GM18505 (cell line): Measurements from ENCODE around the gene SMIM33.
"Not testable (repeated sequence)": the region's sequence is repeated elsewhere in the genome, so short reads cannot be mapped to it uniquely, and the experiment has no call there.

Experiments
- ATAC-seq: cut with Tn5 transposase; IDR thresholded peaks from one replicate; pipeline ENCODE4 v1.9.1; 2021; ENCODE audit not compliant: unreplicated experiment
- POLR2A ChIP-seq: IDR thresholded peaks from 4 replicates; pipeline ENCODE4 v1.6.1; 2011; ENCODE audit warnings: borderline replicate concordance; ENCODE audit not compliant: insufficient read depth, insufficient read length; ENCODE audit errors: extremely low read depth

SMIM33 gene

DNA sequence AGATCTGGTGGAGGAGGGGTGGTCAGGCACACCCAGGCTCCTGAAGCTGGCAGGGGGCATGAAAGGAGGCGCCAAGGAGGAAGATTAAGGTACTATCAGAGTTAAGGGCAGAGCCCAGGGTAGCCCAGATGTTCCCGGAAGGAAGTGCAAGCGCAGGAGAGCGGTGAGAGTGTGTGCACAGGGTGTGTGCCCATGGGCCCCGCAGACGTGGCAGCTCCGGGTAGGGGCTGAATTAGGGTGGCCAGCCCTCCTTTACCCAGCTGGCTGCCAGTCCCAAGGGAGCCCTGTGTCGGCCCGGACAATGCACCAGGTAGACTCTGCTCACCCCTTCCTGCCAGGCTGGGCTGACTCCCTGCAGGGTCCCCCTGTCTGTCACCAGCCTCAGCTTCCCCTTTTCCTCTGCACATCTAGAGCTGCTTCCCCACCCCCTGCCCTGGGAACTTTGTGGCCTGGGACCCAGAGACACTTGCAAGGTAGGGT lies at the start of gene SMIM33:
Gene SMIM33, plus strand, starts transcription at position 184 of the 480 bp plus-strand sequence. Its CDS starts 118 bp downstream, at position 302.
- no peak for ATAC-seq
- no peak for TF ChIP-seq POLR2A

DNA sequence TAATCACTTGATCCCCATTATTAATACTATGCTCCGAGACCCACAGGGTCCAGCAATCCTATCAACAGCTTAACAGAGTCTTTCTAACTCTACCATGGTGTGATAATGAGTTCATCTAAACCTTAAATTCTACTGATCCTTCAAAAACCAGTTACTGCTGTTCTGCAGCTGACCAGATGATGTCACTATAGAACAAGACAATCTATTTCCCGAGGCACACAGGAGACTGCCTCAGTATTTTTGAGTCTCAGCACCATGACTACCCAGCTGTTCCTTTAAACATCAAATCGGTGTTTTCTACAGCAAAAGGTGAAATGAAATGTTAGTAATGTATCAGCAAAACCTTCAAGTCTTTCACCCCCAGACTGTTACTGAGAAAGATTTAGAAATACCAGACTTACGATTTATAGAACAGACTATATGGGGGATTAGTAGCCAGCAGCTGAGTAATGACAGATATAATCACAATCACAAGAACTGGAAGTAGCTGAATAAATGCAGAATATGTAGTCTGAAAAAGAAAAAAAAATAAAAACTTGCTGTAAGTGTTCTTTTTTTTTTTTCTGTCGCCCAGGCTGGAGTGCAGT lies 48.4 kb upstream of the SMIM33 start:
- ATAC-seq = peak; percentile 57

DNA sequence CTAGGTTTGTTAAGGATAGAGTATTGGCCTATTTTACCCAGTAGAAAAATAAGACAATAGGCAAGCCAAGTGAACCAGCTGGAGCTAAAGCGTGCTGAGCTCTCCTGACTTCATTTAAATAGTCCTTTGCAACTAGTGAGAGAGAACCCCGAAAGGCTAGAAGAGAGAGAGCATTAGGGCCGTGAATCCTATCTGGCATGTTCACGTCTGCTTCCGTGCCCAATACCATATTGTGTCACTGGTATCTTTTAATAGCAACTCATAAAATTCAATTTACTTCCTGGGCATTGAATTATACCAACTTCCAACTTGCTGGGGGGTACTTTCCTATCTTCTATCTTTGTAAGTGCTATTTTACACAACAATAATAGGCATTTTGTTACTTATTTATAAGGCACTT lies 45.3 kb upstream of the SMIM33 start:
- no peak for TF ChIP-seq POLR2A
- ATAC-seq = no peak

More for the DNA sequence above, 48.4 kb upstream of the SMIM33 start:
- no peak for TF ChIP-seq POLR2A

DNA sequence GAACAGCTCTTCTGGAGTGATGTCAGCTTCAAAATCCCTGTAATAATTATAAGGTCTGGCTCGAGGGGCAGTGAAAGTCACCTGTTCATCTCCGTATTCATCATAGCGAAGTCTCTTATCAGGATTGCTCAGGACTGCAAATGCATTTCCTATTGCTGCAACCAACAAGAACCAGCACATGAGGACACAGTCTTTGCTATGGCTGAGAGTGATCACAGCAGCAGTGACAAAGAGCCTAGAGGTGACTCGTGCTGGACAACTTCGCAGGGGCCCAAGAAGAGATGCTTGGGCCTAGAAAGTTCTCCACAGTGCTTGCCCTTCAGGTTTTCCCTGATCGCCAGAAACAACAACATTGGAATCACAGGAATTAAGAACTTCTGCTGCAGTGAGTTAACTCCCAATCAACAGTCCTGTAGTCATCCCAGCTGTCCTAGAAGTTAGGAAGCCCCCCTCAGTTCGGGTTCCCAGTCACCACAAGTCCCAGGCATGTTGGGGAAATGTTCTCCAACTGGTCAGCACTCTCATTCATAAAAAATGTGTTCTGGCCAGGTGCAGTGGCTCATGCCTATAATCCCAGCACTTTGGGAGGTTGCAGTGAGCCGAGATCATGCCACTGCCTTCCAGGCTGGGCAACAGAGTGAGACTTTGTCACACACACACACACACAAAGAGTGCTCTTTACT lies 44.5 kb upstream of the SMIM33 start:
- no peak for TF ChIP-seq POLR2A
- no peak for ATAC-seq

DNA sequence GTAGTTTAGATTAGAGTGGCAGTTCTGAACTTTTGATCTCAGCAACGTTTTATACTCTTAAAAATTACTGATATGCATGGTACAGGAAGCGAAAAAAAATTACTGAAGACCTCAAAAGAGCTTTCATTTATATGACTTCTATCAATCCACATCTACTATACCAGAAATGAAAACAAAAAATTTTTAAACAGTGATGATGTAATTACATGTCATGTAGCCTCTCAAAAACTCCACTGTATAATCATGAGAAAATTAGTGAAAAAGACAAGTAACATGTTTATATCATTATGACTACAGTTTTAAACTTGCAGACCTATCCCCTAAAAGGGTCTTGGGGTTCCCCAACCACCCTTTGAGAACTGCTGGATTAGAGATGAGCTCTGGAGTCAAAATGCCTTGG lies 40.8 kb upstream of the SMIM33 start:
- no peak for TF ChIP-seq POLR2A
- no peak for ATAC-seq

DNA sequence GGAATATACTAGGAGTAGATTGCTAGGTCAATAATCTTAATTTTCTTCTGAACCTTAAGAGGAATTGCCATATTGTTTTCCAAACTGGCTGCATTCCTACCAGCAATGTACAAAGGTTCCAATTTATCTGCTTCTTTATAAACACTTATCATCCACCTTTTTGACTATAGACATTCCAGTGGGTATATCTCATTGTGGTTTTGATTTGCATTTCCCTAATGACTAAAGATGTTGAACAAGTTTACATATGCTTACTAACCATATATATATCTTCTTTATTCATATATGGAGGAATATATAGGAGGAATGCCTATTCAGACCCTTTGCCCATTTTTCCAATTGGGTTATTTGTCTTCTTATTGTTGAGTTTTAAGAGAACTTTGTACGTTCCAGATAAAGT lies 39.1 kb upstream of the SMIM33 start:
- no peak for ATAC-seq
- TF ChIP-seq POLR2A = no peak

DNA sequence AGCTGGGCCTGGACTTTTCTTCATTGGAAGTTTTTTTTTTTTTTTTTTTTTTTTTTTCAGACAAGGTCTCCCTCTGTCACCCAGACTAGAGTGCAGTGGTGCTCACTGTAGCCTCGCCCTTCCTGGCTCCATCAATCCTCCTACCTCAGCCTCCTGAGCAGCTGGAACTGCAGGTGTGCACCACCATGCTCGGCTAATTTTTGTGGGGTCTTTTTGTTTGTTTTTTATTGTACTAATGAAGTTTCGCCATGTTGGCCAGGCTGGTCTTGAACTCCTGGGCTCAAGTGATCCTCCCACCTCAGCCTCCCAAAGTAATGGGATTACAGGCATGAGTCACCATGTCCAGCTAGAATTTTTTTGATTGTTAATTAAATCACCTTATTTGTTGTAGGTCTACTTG lies 35.1 kb upstream of the SMIM33 start:
- ATAC-seq = no peak
- no peak for TF ChIP-seq POLR2A

DNA sequence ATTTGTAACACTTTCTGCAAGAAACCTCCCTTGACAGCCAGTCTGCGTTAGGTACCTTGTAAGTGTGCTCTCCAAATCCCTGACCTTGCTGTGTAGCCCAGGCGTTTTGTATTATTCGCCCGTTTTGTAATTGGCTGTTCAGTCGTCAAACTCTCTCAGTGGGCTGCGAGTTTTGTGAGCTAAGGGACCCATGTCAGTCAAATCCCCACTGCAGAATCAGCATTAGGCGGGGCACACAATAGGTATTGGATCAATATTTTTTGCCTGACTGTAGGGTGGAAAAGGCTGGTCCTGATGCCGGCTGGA lies 32.1 kb upstream of the SMIM33 start:
- no peak for ATAC-seq
- TF ChIP-seq POLR2A = no peak

DNA sequence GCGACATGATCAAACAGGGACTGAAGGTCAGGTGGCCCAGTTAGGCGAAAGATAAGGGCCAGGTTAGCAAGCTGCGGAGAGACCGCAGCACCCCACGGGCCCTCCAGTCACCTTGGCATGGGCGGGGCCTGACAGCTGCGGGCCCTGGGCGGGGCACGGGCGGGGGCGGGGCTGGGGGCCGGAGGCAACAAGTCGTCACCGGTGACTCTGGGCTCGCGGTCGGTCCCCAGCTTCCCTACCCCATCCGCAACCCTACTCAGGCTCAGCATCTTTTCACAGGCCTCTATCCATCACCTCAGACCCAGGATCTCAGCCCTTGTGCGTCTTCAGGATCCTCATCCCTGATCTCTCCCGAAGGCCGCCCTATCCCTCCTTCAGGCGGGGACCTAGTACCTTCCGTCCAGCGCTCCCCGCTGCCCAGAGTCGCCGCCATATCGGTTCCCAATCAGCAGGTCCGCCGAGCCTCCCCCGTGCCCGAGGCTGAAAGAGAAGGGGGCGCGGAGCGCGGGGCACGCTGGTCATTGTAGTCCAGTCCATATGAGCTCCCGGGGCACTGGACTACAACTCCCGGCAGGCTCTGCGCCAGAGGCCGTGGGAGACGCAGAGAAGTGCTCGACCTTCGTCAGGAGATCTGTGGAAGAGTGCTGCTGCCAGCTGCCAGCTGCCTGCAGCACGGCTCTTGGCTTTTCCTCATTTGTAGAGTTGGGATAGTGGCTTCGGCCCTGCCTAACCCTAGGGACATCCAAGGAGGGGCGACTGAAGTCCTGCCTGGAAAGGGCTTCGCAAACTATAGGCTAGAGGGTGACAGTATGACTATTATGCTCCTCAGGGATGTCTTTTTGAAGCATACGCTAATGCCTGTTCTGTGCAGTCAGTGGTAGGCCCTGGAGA lies 31.5 kb upstream of the SMIM33 start, which contains the start of gene DNAJC18:
Gene DNAJC18, minus strand, starts transcription at position 513 of the 891 bp plus-strand sequence. Its CDS starts 80 bp downstream, at position 433.
- TF ChIP-seq POLR2A = peak; percentile 66
- ATAC-seq = peak; percentile 81

DNA sequence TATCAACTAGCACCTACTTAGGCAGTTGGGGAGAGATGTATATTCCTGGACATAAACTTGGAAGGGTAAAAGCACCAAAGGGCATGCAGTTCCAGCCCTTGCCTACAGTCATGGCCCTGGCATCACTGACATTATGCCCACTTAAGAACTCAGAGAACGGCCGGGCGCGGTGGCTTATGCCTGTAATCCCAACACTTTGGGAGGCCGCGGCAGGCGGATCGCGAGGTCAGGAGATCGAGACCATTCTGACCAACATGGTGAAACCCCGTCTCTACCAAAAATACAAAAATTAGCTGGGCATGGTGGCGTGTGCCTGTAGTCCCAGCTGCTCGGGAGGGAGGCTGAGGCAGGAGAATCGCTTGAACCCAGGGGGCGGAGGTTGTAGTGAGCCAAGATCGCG lies 30.4 kb upstream of the SMIM33 start:
- ATAC-seq = not testable (repeated sequence)

DNA sequence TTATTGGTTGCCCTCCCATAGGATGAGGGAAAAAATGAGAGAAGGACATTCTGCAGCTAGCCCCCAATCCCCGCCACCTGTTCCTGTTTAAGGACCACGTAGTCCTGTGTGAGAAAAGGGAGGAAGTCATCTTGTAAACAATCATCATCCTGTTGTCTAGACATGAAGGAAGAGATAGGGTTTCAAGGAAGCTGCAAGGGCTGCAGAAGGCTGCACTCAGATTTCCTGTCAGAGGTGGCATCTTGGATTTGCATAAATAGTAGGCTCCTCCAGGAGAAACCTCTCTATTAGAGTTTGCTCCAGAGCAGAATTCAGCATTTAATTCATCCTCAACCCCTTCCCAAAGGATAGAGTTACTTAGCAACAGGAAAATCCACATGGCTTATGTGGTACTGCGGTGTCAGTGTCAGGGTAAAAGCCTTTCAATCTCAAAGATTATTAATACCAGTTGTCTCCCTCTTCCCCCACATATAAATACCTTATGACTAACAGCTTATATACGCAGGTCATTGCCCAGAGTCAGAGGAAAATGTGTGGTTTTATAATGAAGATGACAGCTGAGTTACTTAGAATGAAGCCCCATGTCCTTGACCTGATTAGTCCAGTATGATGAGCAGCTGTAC lies 26.9 kb upstream of the SMIM33 start:
- no peak for TF ChIP-seq POLR2A
- ATAC-seq = no peak

DNA sequence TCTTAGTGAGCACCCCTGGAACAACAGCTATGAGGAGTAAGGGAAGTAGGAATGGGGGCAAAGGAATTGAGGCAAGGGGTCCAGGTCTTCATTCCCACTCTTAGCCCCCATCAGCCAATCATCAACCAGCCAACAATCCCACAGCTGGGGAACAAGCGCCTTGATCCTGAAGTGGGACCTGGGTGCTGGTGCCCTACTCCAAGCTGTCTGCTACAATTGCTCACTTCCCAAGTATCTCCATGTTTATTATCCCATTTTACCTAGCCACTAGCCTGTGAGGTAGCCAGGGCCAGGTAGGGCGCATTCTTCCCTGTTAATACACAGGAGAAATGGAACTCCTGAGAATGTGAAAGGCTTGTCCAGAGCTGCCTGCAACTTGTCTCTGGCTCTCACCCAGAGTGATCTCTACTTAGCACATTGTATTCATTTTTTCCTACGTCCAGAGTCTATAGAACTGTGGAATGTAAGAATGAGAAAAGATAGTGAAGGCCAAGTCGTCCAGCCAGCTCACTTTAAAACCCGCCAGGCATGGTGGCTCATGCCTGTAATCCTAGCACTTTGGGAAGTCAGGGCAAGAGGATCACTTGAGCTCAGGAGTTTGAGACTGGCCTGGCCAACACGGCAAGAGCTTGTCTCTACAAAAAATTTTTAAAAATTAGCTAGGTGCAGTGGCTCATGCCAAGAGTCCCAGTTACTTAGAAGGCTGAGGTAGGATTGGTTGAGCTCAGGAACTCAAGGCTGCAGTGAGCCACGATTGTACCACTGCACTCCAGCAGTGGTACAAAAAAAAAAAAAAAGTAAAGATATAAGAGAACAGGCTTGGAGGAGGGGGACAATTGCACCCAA lies 25.3 kb upstream of the SMIM33 start:
- no peak for ATAC-seq

More for the DNA sequence above, 25.3 kb upstream of the SMIM33 start:
- no peak for TF ChIP-seq POLR2A
